GM23338 (cell line): ENCODE data around the gene TIMM13. TPM values are rescaled to one million over a fixed set of nuclear protein-coding genes. Genes with fewer than 3 reads are reported as not detected.

Source experiments
- ATAC-seq: fragments of 200-7000 bp; cut with Tn5 transposase; 3 replicates; pipeline ENCODE4 v1.9.1; 2020
- DNase-seq: peaks from one replicate; pipeline ENCODE4 v3.0.0-alpha.2; 2015; ENCODE audit warnings: low spot score
- H2AFZ ChIP-seq: fragments of 200-600 bp; sonication (generic); 2 replicates; pipeline ENCODE4 v1.8.0; 2016; ENCODE audit warnings: antibody characterized with exemption, mild to moderate bottlenecking, moderate library complexity
- H3F3A ChIP-seq: fragments of 200-600 bp; sonication (generic); replicated peaks from 2 replicates; pipeline ENCODE4 v1.8.0; 2017; ENCODE audit warnings: antibody characterized with exemption, mixed run types, low read depth
- H3K27ac ChIP-seq: fragments of 200-600 bp; sonication (generic); 2 replicates; pipeline ENCODE4 v1.6.1; 2016; ENCODE audit warnings: low read depth
- H3K27me3 ChIP-seq: fragments of 200-600 bp; sonication (generic); 2 replicates; pipeline ENCODE4 v1.8.0; 2016; ENCODE audit warnings: mild to moderate bottlenecking, mixed run types, moderate library complexity; ENCODE audit not compliant: insufficient read depth
- H3K36me3 ChIP-seq: fragments of 200-600 bp; sonication (generic); 2 replicates; pipeline ENCODE4 v1.8.0; 2016; ENCODE audit warnings: mild to moderate bottlenecking; ENCODE audit not compliant: insufficient read depth
- H3K4me1 ChIP-seq: fragments of 200-600 bp; sonication (generic); 2 replicates; pipeline ENCODE4 v1.8.0; 2016; ENCODE audit warnings: mild to moderate bottlenecking, moderate library complexity; ENCODE audit not compliant: insufficient read depth
- H3K4me2 ChIP-seq: fragments of 200-600 bp; sonication (generic); 2 replicates; pipeline ENCODE4 v1.7.1; 2017; ENCODE audit warnings: mixed run types
- H3K4me3 ChIP-seq: fragments of 200-600 bp; sonication (generic); 2 replicates; pipeline ENCODE4 v1.6.1; 2016; ENCODE audit warnings: mixed run types
- H3K79me2 ChIP-seq: fragments of 200-600 bp; sonication (generic); replicated peaks from 2 replicates; pipeline ENCODE4 v1.8.0; 2017; ENCODE audit warnings: mild to moderate bottlenecking; ENCODE audit not compliant: insufficient read depth
- H3K9me2 ChIP-seq: fragments of 200-600 bp; sonication (generic); 2 replicates; pipeline ENCODE4 v1.8.0; 2017; ENCODE audit not compliant: insufficient read depth
- H4K20me1 ChIP-seq: fragments of 200-600 bp; sonication (generic); replicated peaks from 2 replicates; pipeline ENCODE4 v1.8.0; 2017; ENCODE audit warnings: mild to moderate bottlenecking; ENCODE audit not compliant: insufficient read depth
- H3K27ac Mint-ChIP-seq: 2 replicates; pipeline ENCODE4 v1.8.0; 2020; ENCODE audit warnings: inconsistent platforms, mild to moderate bottlenecking, moderate library complexity, mixed read lengths
- H3K27me3 Mint-ChIP-seq: 3 replicates; pipeline ENCODE4 v1.8.0; 2022; ENCODE audit warnings: low read depth, mild to moderate bottlenecking, moderate library complexity, mixed read lengths, inconsistent platforms; ENCODE audit not compliant: insufficient read depth, poor library complexity
- H3K36me3 Mint-ChIP-seq: 3 replicates; pipeline ENCODE4 v1.8.0; 2021; ENCODE audit warnings: low read depth, mild to moderate bottlenecking, inconsistent platforms, moderate library complexity, mixed read lengths
- H3K4me1 Mint-ChIP-seq: 3 replicates; pipeline ENCODE4 v1.8.0; 2020; ENCODE audit warnings: mild to moderate bottlenecking, inconsistent platforms, mixed read lengths
- H3K4me3 Mint-ChIP-seq: 3 replicates; pipeline ENCODE4 v1.8.0; 2021; ENCODE audit warnings: moderate library complexity, mild to moderate bottlenecking, inconsistent platforms, mixed read lengths
- H3K9me3 Mint-ChIP-seq: 3 replicates; pipeline ENCODE4 v1.8.0; 2020; ENCODE audit warnings: moderate library complexity, mild to moderate bottlenecking, inconsistent platforms, mixed read lengths
- CREB1 ChIP-seq: fragments of 250-450 bp; sonication (Bioruptor Pico); IDR thresholded peaks from 2 replicates; pipeline ENCODE4 v1.5.0; 2020; ENCODE audit warnings: low read depth, mild to moderate bottlenecking, moderate library complexity
- JUNB ChIP-seq: IDR thresholded peaks from one replicate; pipeline ENCODE4 v1.6.1; 2016; ENCODE audit warnings: antibody characterized with exemption; ENCODE audit not compliant: unreplicated experiment
- POLR2AphosphoS5 ChIP-seq: IDR thresholded peaks from 2 replicates; pipeline ENCODE4 v1.6.1; 2016; ENCODE audit warnings: antibody characterized with exemption, low read depth
- ZNF331 ChIP-seq: fragments of 250-450 bp; sonication (Bioruptor Pico); IDR thresholded peaks from 2 replicates; pipeline ENCODE4 v1.5.0; 2020; ENCODE audit warnings: low read depth, mild to moderate bottlenecking, moderate library complexity
- polyA plus RNA-seq: library from polyadenylated mRNA; unstranded; fragments of >200 nt; fragmentation: Nextera tagmentation; extraction: Ambion mirVana; gene quantifications from 2 replicates; pipeline ENCODE4 v1.2.1, GENCODE V29; 2016
- total RNA-seq: library from RNA; depleted of rRNA; stranded (reverse); fragments of >200 nt; shearing (Covaris generic); gene quantifications from 2 replicates; pipeline ENCODE4 v1.2.3, GENCODE V29; 2014
- TF ChIP-seq, protein P1 (sequence below): fragments of 250-450 bp; sonication (Bioruptor Pico); IDR thresholded peaks from 2 replicates; pipeline ENCODE4 v1.5.0; 2020; ENCODE audit warnings: mild to moderate bottlenecking, moderate library complexity

TIMM13 gene
- total and polyA plus RNA-seq, 2 experiments from 2014 or later: 140 to 347 TPM

DNA sequence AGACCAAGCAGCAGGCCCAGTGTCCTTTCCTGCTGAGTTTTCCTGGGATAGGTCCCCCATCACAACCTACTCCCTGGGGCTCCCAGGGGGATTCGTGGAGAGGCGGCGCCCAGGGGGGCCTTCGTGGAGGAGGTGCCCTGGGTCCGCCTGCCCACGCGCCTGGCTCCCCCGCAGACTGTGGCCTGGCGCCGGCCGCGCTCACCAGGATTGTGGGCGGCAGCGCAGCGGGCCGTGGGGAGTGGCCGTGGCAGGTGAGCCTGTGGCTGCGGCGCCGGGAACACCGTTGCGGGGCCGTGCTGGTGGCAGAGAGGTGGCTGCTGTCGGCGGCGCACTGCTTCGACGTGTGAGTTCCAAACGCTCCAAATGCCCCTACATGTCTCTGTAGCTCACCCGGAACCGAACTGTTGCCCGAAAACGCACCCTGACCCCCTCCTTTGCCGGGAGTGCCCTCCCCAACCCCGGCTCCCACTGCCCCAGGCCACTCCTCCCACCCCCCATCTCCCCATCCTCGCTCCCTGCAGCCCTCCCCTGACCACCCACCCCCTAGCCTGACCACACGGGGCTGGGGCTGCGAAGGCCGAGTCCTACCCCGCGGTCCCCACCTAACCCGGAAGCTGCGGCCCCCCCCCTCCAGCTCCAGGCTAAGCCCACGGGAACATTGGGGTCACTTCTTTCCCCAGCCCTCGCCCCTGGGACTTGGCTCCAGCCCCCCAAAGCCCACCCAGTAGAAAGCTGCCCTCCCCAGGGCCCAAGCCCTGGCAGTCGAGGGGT, 3.3 kb downstream of the TIMM13 start:
- no peak overlapping the region for H3K27ac Mint-ChIP-seq
- H3K4me3 ChIP-seq: peak overlapping the region; percentile 99
- no peaks in the 10 kb centered on the region for H3K36me3 ChIP-seq
- no peaks in the 10 kb centered on the region; the same call in 1 of the 2 replicates for H4K20me1 ChIP-seq
- no peaks in the 10 kb centered on the region for H3K9me2 ChIP-seq
- no peaks in the 10 kb centered on the region for H3K27me3 ChIP-seq
- DNase-seq (no peak), ATAC-seq (no peak)
- peaks cover 22% of the 10 kb centered on the region for H3K27me3 Mint-ChIP-seq
- peak overlapping the region; percentile 95 for H3K4me2 ChIP-seq
- H3K4me3 Mint-ChIP-seq: peak overlapping the region; percentile 69; the same call in 2 of the 3 replicates
- peaks cover 21% of the 10 kb centered on the region for H3K4me1 Mint-ChIP-seq
- peaks cover 9% of the 10 kb centered on the region for H3K36me3 Mint-ChIP-seq
- H2AFZ ChIP-seq: no peak overlapping the region
- H3K27ac ChIP-seq: no peak overlapping the region
- H3K79me2 ChIP-seq: peaks cover 21% of the 10 kb centered on the region
- TF ChIP-seq POLR2AphosphoS5 (no peak), CREB1 (no peak), ZNF331 (CRISPR knock-in tag) (no peak), JUNB (no peak)
- TF ChIP-seq, protein P1, sequence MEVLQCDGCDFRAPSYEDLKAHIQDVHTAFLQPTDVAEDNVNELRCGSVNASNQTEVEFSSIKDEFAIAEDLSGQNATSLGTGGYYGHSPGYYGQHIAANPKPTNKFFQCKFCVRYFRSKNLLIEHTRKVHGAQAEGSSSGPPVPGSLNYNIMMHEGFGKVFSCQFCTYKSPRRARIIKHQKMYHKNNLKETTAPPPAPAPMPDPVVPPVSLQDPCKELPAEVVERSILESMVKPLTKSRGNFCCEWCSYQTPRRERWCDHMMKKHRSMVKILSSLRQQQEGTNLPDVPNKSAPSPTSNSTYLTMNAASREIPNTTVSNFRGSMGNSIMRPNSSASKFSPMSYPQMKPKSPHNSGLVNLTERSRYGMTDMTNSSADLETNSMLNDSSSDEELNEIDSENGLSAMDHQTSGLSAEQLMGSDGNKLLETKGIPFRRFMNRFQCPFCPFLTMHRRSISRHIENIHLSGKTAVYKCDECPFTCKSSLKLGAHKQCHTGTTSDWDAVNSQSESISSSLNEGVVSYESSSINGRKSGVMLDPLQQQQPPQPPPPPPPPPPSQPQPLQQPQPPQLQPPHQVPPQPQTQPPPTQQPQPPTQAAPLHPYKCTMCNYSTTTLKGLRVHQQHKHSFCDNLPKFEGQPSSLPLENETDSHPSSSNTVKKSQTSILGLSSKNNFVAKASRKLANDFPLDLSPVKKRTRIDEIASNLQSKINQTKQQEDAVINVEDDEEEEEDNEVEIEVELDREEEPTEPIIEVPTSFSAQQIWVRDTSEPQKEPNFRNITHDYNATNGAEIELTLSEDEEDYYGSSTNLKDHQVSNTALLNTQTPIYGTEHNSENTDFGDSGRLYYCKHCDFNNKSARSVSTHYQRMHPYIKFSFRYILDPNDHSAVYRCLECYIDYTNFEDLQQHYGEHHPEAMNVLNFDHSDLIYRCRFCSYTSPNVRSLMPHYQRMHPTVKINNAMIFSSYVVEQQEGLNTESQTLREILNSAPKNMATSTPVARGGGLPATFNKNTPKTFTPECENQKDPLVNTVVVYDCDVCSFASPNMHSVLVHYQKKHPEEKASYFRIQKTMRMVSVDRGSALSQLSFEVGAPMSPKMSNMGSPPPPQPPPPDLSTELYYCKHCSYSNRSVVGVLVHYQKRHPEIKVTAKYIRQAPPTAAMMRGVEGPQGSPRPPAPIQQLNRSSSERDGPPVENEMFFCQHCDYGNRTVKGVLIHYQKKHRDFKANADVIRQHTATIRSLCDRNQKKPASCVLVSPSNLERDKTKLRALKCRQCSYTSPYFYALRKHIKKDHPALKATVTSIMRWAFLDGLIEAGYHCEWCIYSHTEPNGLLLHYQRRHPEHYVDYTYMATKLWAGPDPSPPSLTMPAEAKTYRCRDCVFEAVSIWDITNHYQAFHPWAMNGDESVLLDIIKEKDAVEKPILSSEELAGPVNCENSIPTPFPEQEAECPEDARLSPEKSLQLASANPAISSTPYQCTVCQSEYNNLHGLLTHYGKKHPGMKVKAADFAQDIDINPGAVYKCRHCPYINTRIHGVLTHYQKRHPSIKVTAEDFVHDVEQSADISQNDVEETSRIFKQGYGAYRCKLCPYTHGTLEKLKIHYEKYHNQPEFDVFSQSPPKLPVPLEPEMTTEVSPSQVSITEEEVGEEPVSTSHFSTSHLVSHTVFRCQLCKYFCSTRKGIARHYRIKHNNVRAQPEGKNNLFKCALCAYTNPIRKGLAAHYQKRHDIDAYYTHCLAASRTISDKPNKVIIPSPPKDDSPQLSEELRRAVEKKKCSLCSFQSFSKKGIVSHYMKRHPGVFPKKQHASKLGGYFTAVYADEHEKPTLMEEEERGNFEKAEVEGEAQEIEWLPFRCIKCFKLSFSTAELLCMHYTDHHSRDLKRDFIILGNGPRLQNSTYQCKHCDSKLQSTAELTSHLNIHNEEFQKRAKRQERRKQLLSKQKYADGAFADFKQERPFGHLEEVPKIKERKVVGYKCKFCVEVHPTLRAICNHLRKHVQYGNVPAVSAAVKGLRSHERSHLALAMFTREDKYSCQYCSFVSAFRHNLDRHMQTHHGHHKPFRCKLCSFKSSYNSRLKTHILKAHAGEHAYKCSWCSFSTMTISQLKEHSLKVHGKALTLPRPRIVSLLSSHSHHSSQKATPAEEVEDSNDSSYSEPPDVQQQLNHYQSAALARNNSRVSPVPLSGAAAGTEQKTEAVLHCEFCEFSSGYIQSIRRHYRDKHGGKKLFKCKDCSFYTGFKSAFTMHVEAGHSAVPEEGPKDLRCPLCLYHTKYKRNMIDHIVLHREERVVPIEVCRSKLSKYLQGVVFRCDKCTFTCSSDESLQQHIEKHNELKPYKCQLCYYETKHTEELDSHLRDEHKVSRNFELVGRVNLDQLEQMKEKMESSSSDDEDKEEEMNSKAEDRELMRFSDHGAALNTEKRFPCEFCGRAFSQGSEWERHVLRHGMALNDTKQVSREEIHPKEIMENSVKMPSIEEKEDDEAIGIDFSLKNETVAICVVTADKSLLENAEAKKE (CRISPR knock-in tag): no peak
- peaks cover 14% of the 10 kb centered on the region for H3K4me1 ChIP-seq
- peaks cover 18% of the 10 kb centered on the region; the same call in 1 of the 2 replicates for H3F3A ChIP-seq
- H3K9me3 Mint-ChIP-seq: peaks cover 6% of the 10 kb centered on the region
